ENCODE measurements around the gene KCNH6.

KCNH6 gene

DNA sequence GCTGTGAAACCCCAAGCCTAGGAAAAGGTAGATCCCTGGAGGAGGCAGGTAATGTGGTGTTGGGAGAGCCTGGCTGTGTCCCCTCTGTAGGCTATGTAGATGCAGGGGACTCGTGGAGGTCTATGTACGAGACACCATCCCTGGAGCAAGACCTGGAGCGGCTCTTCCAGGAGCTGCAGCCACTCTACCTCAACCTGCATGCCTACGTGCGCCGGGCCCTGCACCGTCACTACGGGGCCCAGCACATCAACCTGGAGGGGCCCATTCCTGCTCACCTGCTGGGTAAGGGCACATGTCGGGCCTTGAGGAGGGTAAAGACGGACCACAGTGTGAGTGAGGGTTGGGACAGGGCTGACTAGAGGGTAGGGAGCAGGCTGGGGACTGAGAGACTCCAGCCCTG lies 34.3 kb upstream of the KCNH6 start:
- no peak for DNase-seq

DNA sequence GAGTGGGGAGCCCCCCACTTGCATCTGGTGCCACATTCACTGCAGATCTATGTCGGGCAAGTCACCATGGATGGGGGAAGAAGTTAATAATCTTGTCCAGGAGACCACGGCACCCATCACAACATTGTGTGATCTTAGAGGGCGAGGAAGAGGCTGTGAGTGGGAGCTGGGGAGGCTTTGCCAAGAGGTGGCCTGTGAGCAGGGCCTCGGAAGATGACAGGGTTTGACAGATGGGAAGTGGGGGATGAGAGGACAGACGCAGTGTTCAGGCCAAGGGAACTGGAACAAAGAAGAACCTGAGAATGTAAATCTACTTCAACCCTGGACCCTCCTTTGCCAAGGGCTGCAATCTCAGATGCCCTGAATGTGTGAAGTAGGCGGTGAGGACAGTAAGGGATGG lies 33.9 kb upstream of the KCNH6 start:
- DNase-seq, result no peak

- no peak for DNase-seq
These were observed 32.8 kb upstream of the KCNH6 start for GRCh38 chr17:63490329-63490728.

DNA sequence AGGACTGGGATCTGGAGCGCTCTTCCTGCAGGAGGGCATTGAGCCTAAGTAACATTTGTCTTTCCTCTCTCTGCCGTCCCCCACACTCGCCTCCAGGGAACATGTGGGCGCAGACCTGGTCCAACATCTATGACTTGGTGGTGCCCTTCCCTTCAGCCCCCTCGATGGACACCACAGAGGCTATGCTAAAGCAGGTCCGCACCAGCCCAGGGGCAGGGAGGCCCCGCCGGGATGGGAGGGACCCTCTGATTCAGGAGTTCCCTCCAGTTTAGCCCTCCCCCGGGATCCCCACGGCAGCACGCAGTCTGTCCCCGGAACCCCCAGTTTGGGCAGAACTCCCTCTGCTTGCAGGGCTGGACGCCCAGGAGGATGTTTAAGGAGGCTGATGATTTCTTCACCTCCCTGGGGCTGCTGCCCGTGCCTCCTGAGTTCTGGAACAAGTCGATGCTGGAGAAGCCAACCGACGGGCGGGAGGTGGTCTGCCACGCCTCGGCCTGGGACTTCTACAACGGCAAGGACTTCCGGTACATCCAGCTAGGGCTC lies 32.2 kb upstream of the KCNH6 start:
- no peak for DNase-seq

- DNase-seq, result no peak
These were observed 31.7 kb upstream of the KCNH6 start for GRCh38 chr17:63491413-63491812.

GRCh38 chr17:63491977-63492618 lies 31.1 kb upstream of the KCNH6 start:
- DNase-seq, result no peak

DNA sequence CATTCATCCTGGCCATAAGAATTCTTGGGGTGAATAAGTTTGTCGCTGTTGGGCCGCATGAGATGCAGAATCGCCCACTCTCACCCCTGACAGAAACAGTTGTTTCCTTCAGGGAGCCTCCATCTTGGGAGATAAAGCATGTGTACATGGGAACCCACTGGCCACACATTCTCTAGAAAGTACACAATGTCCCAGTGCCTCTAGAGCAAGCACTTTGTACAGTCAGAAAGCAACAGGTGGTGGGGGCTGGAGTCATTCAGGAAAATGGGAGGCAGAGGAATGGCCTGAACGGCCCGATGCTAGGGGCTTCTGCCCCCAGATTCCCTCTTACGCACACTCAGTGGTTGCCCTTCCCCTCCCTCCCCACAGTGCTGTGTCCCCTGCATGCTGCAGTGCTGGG lies 30.2 kb upstream of the KCNH6 start:
- DNase-seq, result no peak

DNA sequence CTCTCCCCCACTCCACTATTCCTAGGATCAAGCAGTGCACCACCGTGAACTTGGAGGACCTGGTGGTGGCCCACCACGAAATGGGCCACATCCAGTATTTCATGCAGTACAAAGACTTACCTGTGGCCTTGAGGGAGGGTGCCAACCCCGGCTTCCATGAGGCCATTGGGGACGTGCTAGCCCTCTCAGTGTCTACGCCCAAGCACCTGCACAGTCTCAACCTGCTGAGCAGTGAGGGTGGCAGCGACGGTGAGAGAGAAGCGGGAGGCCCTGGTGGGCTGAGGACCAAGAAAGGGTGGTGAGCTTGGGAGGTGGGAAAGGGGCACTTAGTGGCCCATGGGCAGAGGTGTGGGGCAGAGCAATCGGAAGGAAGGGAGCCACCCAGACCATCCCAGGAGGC lies 29.7 kb upstream of the KCNH6 start:
- DNase-seq, result no peak

DNA sequence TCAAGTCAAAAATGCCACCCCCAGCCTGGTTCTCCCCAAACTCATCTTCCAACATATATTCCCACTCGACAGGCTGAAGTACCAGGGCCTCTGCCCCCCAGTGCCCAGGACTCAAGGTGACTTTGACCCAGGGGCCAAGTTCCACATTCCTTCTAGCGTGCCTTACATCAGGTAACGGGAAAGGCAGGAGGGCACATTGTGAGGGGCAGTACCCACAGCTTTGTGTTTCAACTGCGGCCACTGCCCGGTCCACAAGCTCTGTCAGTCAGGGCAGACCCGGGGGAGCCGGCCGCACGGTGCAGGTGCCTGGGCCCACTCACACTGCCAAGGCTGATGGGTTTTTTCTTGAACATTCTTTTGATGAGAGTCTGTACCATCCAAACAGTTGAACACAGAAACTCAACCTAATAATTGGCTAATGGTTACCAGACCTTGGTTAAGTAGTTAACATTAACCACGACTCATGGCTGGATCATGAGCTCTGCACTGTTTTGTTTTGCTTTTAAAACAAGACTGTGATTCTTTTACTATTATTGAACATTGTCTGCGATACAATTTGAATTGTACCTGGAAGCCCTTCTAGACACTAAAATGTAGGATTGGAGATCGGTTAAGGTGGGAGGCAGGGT lies 28.7 kb upstream of the KCNH6 start:
- DNase-seq, result no peak

GRCh38 chr17:63495491-63495890 lies 27.7 kb upstream of the KCNH6 start:
- DNase-seq, result no peak

DNA sequence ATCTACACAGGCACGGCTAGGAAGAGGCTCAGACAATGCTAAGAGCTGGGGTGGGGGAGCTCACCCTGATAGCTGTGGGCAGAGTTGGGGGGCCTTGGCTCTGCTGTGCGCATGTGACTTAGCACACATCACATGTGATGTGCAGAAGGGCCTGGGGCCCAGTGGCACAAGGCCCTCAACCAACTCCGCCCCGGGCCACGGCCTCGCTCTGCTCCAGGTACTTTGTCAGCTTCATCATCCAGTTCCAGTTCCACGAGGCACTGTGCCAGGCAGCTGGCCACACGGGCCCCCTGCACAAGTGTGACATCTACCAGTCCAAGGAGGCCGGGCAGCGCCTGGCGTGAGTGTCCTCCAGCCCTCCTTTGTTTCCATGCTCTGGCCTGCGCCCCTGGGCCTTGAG lies 27.0 kb upstream of the KCNH6 start:
- no peak for DNase-seq

- no peak for DNase-seq
These were observed 26.3 kb upstream of the KCNH6 start for GRCh38 chr17:63496663-63497400.

DNA sequence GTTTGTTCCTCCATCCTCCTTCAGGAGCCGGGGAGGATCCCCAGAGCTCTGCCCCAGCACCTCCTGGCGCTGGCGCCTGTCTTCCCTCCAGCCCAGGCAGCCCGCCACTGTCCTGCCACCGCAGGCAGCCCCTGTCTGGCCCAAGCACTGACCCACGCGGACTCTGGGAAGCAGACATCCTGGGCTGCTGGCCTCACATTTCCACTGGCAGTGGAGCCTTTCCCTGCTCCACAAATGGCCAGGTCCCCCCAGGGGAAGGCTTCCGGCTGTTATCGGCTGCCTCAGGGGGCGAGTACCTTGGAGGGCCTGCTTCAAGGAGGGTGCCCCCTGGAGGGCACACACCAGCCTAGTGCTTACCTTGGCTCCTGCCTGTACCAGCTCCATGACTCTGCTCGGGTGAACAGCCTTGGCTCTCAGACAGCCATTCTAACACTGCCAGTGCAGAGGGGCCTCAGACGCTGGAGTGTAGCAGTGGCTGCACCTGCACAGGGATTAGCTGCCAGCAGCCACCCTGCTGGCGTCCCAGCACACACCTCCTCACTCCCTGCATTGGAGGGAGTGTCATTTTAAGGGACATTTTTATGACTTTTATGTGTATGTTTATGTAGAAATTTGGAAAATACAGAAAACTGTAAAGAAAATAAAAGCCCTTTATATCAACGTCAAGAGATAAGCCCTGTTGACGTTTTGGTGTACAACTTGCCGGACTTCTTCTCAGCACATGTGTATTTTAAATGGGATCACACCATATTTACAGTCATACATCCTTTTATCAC lies 25.3 kb upstream of the KCNH6 start:
- no peak for DNase-seq

- DNase-seq, result no peak
These were observed 24.4 kb upstream of the KCNH6 start for GRCh38 chr17:63498626-63499195.

- DNase-seq, result no peak
These were observed 22.4 kb upstream of the KCNH6 start for GRCh38 chr17:63500543-63501390.

DNA sequence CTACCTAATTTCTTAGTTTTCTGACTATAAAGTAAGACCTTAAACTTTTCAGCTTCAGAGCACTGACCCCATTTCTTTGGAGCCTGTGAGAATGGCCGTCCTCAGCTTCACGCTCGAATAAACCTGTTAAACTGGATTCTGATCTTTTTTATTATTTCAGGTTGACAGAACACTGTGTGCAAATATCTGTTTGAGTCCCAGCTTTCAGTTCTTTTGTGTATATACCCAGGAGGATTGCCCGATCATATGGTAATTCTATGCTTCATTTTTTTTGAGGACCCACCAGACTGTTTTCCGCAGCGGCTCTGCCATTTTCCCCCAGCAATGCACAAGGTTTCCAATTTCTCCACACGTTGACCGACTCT lies 19.8 kb upstream of the KCNH6 start:
- DNase-seq, result no peak

GRCh38 chr17:63504261-63504660 lies 18.9 kb upstream of the KCNH6 start:
- DNase-seq, result no peak

DNA sequence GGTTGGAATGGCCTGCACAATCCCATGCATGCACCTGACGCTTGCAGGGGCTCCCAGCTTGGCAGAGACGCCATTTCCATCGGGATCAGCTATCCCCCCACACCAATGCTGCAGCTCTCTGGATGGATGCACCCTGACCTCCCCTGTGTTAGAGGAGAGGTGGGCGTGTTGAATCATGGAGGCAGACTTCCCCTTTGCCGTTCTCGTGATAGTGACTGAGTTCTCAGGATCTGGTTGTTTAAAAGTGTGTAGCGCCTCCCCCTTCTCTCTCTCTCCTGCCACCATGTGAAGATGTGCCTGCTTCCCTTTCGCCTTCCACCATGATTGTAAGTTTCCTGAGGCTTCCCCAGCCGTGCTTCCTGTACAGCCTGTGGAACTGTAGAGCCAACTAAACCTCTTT lies 17.8 kb upstream of the KCNH6 start:
- no peak for DNase-seq

DNA sequence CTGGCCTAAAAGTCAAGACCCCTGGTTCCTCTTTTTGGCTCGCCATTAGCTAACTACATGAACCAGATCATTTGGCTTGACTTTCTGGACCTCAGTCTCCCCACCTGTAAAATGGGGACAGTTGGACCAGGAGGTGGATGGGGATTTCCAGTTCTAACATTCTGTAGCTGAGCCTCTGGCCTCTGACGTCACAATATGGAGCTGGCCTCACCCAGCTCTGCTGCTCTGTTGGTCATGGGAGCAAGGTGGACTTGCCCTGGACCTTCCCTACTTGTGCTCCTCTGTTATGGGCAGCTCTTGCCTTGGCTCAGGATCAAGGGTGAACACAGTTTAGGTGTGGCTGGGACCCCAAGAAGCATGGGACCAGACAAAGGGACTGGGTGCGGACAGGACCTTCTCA lies 16.5 kb upstream of the KCNH6 start:
- no peak for DNase-seq

GRCh38 chr17:63511331-63511730 lies 11.8 kb upstream of the KCNH6 start:
- no peak for DNase-seq

DNA sequence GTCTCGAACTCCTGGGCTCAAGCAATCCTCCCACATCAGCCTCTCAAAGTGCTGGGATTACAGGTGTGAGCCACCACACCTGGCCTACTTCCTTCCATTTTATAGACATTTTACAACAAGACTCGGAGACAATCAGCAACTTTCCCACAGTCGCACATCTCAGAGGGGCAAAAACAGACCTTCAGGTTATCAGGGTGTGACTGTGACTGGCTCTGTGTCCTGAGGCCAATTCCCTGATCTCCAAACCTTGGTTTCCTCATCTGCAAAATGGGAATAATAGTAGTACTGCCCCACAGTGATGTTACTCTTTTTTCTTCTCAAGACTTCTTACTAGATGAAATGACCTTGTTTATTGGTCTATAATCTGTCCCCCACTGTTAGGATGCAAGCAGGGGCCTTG lies 10.8 kb upstream of the KCNH6 start:
- no peak for DNase-seq

All from T-helper 1 cell (primary cell).